ENCODE data around the gene PLEKHG7.

The PLEKHG7 gene

GRCh38 chr12:92814584-92814983, 111.8 kb downstream of the PLEKHG7 start:
- DNase-seq, result no peak

- DNase-seq, result no peak
Observed at GRCh38 chr12:92821142-92821541, 118.4 kb downstream of the PLEKHG7 start.

All from T-helper 1 cell (primary cell).